ENCODE data around the gene NGLY1. TPM values are rescaled to one million over a fixed set of nuclear protein-coding genes. Genes with fewer than 3 reads are reported as not detected.

The NGLY1 gene
- total RNA-seq, 1 experiment from 2014 or later, result 45.4 TPM

GRCh38 chr3:25817107-25817506, 33.9 kb upstream of the NGLY1 start:
- ChIA-PET POLR2A (no interaction called here), CTCF (interaction anchor here (0.6 kb wide), 1 partner anchor 19 kb away, joined by 3 read pairs; no protein-coding TSS in a partner anchor)
- H3K4me1 Mint-ChIP-seq (ENCODE audit: insufficient read depth, unreplicated experiment), result no peaks in the 10 kb centered on the region
- intact Hi-C loops (cut with micrococcal nuclease), result no loop called here
- H3K27me3 Mint-ChIP-seq (ENCODE audit: insufficient read depth, unreplicated experiment), result no peaks in the 10 kb centered on the region
- no peaks in the 10 kb centered on the region for H3K36me3 Mint-ChIP-seq (ENCODE audit: insufficient read depth, unreplicated experiment)
- no peak for TF ChIP-seq CTCF (IDR thresholded peaks at IDR 0.05; ENCODE audit: unreplicated experiment)
- no peak overlapping the region for H3K27ac Mint-ChIP-seq (ENCODE audit: low read depth, unreplicated experiment)
- H3K4me3 Mint-ChIP-seq (ENCODE audit: unreplicated experiment), result no peak overlapping the region
- DNase-seq (ENCODE audit: unreplicated experiment), result no peak
- no peaks in the 10 kb centered on the region for H3K9me3 Mint-ChIP-seq (ENCODE audit: unreplicated experiment)
- BruUV-seq (replicated peaks), result no TSS peak

GRCh38 chr3:25812644-25813043, 29.4 kb upstream of the NGLY1 start:
- Mint-ChIP-seq H3K4me1 (ENCODE audit: insufficient read depth, unreplicated experiment) (no peaks in the 10 kb centered on the region), H3K9me3 (ENCODE audit: unreplicated experiment) (no peaks in the 10 kb centered on the region)

GRCh38 chr3:25804676-25805075, 21.4 kb upstream of the NGLY1 start:
- no peak overlapping the region for H3K27ac Mint-ChIP-seq (ENCODE audit: low read depth, unreplicated experiment)
- H3K27me3 Mint-ChIP-seq (ENCODE audit: insufficient read depth, unreplicated experiment), result no peaks in the 10 kb centered on the region
- H3K36me3 Mint-ChIP-seq (ENCODE audit: insufficient read depth, unreplicated experiment), result no peaks in the 10 kb centered on the region
- ChIA-PET CTCF (interaction anchor here (0.5 kb wide), 1 partner anchor 108 kb away, joined by 4 read pairs; no protein-coding TSS in a partner anchor), POLR2A (no interaction called here)
- TF ChIP-seq CTCF (IDR thresholded peaks at IDR 0.05; ENCODE audit: unreplicated experiment), result no peak
- intact Hi-C loops (cut with micrococcal nuclease), result no loop called here
- no peaks in the 10 kb centered on the region for H3K9me3 Mint-ChIP-seq (ENCODE audit: unreplicated experiment)
- H3K4me1 Mint-ChIP-seq (ENCODE audit: insufficient read depth, unreplicated experiment), result no peaks in the 10 kb centered on the region
- BruUV-seq (replicated peaks), result no TSS peak
- H3K4me3 Mint-ChIP-seq (ENCODE audit: unreplicated experiment), result no peak overlapping the region
- no peak for DNase-seq (ENCODE audit: unreplicated experiment)

More at GRCh38 chr3:25812644-25813043, 29.4 kb upstream of the NGLY1 start:
- no peaks in the 10 kb centered on the region for H3K27me3 Mint-ChIP-seq (ENCODE audit: insufficient read depth, unreplicated experiment)
- intact Hi-C loops (cut with micrococcal nuclease), result no loop called here
- H3K27ac Mint-ChIP-seq (ENCODE audit: low read depth, unreplicated experiment), result no peak overlapping the region
- no peak overlapping the region for H3K4me3 Mint-ChIP-seq (ENCODE audit: unreplicated experiment)
- CTCF ChIA-PET, result interaction anchor here (0.6 to 0.7 kb wide), 2 partner anchors 148 to 880 kb away, joined by 3 to 4 read pairs; no protein-coding TSS in a partner anchor
- DNase-seq (ENCODE audit: unreplicated experiment), result no peak
- BruUV-seq (replicated peaks), result no TSS peak
- TF ChIP-seq CTCF (IDR thresholded peaks at IDR 0.05; ENCODE audit: unreplicated experiment), result no peak
- no peaks in the 10 kb centered on the region for H3K36me3 Mint-ChIP-seq (ENCODE audit: insufficient read depth, unreplicated experiment)
- POLR2A ChIA-PET, result no interaction called here

- BruUV-seq (replicated peaks), result no TSS peak
- no peaks in the 10 kb centered on the region for H3K9me3 Mint-ChIP-seq (ENCODE audit: unreplicated experiment)
- H3K4me1 Mint-ChIP-seq (ENCODE audit: insufficient read depth, unreplicated experiment), result no peaks in the 10 kb centered on the region
- H3K27ac Mint-ChIP-seq (ENCODE audit: low read depth, unreplicated experiment), result no peak overlapping the region
- intact Hi-C loops (cut with micrococcal nuclease), result no loop called here
- ChIA-PET POLR2A (no interaction called here), CTCF (interaction anchor here (0.7 kb wide), 1 partner anchor 10 kb away, joined by 3 read pairs; no protein-coding TSS in a partner anchor)
- H3K27me3 Mint-ChIP-seq (ENCODE audit: insufficient read depth, unreplicated experiment), result no peaks in the 10 kb centered on the region
- no peaks in the 10 kb centered on the region for H3K36me3 Mint-ChIP-seq (ENCODE audit: insufficient read depth, unreplicated experiment)
- TF ChIP-seq CTCF (IDR thresholded peaks at IDR 0.05; ENCODE audit: unreplicated experiment), result no peak
- no peak overlapping the region for H3K4me3 Mint-ChIP-seq (ENCODE audit: unreplicated experiment)
- DNase-seq (ENCODE audit: unreplicated experiment), result no peak
Observed at GRCh38 chr3:25803833-25804232, 20.6 kb upstream of the NGLY1 start.

Data from MCF 10A (cell line).